ENCODE results near the gene SMOC1.

The SMOC1 gene

DNA sequence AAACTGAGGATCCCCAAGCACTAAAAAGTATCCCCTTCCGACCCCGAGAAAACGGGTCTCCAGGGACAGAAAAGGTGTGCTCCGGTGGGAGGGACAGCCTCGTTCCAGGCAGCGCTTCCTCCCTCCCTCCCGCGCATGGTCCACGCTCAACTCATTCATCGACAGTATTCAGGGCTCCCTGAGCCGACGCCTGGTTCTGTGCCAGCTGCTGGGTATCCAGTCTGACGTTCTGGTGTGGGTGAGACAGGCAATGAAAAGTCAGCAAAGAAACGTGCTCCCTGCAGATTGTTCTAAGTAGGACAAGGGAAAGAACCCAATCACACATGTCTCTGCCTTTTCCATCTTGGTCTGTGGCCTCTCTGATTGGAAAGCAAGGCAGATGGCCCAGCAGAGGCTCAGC lies 19.6 kb upstream of the SMOC1 start:
- TF ChIP-seq TAF1 (IDR thresholded peaks at IDR 0.05; ENCODE audit: borderline replicate concordance, insufficient read depth, low read length): no peak
- TF ChIP-seq, protein P1, sequence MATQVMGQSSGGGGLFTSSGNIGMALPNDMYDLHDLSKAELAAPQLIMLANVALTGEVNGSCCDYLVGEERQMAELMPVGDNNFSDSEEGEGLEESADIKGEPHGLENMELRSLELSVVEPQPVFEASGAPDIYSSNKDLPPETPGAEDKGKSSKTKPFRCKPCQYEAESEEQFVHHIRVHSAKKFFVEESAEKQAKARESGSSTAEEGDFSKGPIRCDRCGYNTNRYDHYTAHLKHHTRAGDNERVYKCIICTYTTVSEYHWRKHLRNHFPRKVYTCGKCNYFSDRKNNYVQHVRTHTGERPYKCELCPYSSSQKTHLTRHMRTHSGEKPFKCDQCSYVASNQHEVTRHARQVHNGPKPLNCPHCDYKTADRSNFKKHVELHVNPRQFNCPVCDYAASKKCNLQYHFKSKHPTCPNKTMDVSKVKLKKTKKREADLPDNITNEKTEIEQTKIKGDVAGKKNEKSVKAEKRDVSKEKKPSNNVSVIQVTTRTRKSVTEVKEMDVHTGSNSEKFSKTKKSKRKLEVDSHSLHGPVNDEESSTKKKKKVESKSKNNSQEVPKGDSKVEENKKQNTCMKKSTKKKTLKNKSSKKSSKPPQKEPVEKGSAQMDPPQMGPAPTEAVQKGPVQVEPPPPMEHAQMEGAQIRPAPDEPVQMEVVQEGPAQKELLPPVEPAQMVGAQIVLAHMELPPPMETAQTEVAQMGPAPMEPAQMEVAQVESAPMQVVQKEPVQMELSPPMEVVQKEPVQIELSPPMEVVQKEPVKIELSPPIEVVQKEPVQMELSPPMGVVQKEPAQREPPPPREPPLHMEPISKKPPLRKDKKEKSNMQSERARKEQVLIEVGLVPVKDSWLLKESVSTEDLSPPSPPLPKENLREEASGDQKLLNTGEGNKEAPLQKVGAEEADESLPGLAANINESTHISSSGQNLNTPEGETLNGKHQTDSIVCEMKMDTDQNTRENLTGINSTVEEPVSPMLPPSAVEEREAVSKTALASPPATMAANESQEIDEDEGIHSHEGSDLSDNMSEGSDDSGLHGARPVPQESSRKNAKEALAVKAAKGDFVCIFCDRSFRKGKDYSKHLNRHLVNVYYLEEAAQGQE (IDR thresholded peaks at IDR 0.05; ENCODE audit: insufficient read depth in 1 of 2, low read depth in 2 of 2, low read length in 2 of 2): no peak
- no peak for TF ChIP-seq SIN3A (IDR thresholded peaks at IDR 0.05; ENCODE audit: borderline replicate concordance, insufficient read depth, low read length)
- TF ChIP-seq POLR2AphosphoS5 (IDR thresholded peaks at IDR 0.05; ENCODE audit: low read depth, low read length): no peak
- TF ChIP-seq FOXP2 (optimal IDR thresholded peaks at IDR 0.05; ENCODE audit: borderline replicate concordance, extremely low read depth, extremely low read length, insufficient read depth): no peak

DNA sequence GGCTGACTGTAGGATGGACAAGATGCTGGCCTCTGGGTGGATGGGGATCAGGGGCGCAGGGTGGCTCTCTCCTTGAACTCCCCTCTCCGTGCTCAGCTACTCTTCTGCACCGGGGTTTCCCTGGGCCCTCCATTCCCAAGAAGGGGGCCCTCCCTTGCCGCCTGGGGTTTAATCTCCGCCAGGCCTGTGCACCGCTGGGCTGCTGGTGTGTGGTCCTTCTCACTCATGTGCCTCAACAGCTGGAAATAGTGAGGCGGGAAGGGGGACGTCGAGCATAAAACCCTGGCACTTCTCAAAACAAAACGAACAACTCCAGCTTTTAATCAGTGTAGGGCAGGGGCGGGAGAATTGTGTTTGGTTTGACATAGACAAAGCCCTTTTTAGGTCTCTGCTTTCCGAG lies 19.0 kb upstream of the SMOC1 start:
- no peak for TF ChIP-seq POLR2AphosphoS5 (IDR thresholded peaks at IDR 0.05; ENCODE audit: low read depth, low read length)
- no peak for TF ChIP-seq TAF1 (IDR thresholded peaks at IDR 0.05; ENCODE audit: borderline replicate concordance, insufficient read depth, low read length)
- TF ChIP-seq, protein P1 (IDR thresholded peaks at IDR 0.05; ENCODE audit: insufficient read depth in 1 of 2, low read depth in 2 of 2, low read length in 2 of 2): no peak
- TF ChIP-seq SIN3A (IDR thresholded peaks at IDR 0.05; ENCODE audit: borderline replicate concordance, insufficient read depth, low read length): no peak
- no peak for TF ChIP-seq FOXP2 (optimal IDR thresholded peaks at IDR 0.05; ENCODE audit: borderline replicate concordance, extremely low read depth, extremely low read length, insufficient read depth)

DNA sequence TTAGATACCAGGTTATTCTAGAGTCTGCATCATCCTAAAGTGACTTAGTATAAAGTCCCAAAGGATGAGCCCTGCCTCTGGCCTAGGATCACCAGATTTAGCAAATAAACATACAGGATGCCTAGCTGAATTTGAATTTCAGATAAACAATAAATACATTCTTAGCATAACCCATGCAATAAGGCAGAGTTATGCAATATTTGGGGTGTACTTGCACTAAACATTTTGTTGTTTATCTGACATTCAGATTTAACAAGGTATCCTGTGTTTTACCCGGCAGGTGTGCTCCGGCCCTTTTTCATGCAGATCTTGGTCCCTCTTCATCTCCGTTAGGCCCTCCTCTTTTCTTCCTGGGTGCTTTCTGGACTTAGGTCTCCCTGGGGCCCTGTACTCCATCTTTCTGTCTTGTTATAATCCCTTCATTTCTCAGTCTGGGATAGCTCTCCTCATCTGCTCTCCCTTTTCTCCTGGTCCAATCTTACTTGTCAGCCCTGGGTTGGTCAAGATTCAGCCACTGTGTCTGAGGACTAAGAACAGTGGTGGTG lies 18.1 kb upstream of the SMOC1 start:
- TF ChIP-seq POLR2AphosphoS5 (IDR thresholded peaks at IDR 0.05; ENCODE audit: low read depth, low read length) (no peak), TAF1 (IDR thresholded peaks at IDR 0.05; ENCODE audit: borderline replicate concordance, insufficient read depth, low read length) (no peak), SIN3A (IDR thresholded peaks at IDR 0.05; ENCODE audit: borderline replicate concordance, insufficient read depth, low read length) (no peak), FOXP2 (optimal IDR thresholded peaks at IDR 0.05; ENCODE audit: borderline replicate concordance, extremely low read depth, extremely low read length, insufficient read depth) (no peak)
- TF ChIP-seq, protein P1 (IDR thresholded peaks at IDR 0.05; ENCODE audit: insufficient read depth in 1 of 2, low read depth in 2 of 2, low read length in 2 of 2): no peak

DNA sequence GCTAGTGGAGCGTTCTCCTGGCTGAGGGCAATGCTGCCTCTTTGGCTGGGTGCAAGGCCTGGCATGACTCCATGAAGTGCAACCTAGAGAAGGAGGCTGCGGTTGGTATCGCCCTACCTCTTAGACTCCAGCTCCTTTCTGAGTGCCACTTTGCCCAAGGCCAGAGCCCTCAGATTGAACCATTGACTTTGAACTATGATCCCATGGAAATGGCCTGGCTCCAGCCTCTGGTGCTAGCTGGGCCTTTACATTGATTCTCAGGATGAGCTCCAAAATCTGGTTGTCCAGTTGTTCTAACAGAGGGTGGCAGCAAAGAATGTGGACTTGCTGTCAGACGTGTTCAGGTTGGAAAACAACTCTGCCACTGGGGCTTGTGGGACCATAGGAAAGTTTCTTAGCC lies 16.1 kb upstream of the SMOC1 start:
- TF ChIP-seq SIN3A (IDR thresholded peaks at IDR 0.05; ENCODE audit: borderline replicate concordance, insufficient read depth, low read length) (no peak), TAF1 (IDR thresholded peaks at IDR 0.05; ENCODE audit: borderline replicate concordance, insufficient read depth, low read length) (no peak), POLR2AphosphoS5 (IDR thresholded peaks at IDR 0.05; ENCODE audit: low read depth, low read length) (no peak), FOXP2 (optimal IDR thresholded peaks at IDR 0.05; ENCODE audit: borderline replicate concordance, extremely low read depth, extremely low read length, insufficient read depth) (no peak)
- TF ChIP-seq, protein P1 (IDR thresholded peaks at IDR 0.05; ENCODE audit: insufficient read depth in 1 of 2, low read depth in 2 of 2, low read length in 2 of 2): no peak

Data from PFSK-1 (cell line).